Measurements from ENCODE around the gene SEC23A.
"Not testable (repeated sequence)": the region's sequence is repeated elsewhere in the genome, so short reads cannot be mapped to it uniquely, and the experiment has no call there.

The SEC23A gene

DNA sequence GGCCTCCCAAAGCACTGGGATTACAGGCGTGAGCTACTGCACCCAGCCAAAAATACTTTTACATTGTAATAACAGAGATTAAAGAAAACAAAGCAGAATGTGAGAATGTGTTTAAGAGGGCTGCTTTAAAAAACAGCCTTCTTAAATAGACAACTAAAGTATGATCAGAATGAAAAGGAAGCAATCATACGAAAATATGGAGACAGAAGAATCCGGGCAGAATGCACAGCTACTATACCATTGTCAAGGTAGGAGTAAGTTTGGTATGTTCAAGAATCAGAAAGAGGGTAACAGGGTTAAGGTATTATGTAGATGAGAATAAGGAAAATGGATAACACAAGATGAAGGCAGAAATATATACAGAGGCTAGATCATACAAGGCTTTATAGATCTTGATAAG, 8.5 kb downstream of the SEC23A start:
- in situ Hi-C loops (cut with MboI; ENCODE audit: low sequenced_read_pairs) = no loop called here

- in situ Hi-C loops (cut with MboI; ENCODE audit: low sequenced_read_pairs) = no loop called here
These were observed 11.3 kb downstream of the SEC23A start for GRCh38 chr14:39091716-39092115.

GRCh38 chr14:39090548-39091111, 12.4 kb downstream of the SEC23A start:
- in situ Hi-C loops (cut with MboI; ENCODE audit: low sequenced_read_pairs) = no loop called here

DNA sequence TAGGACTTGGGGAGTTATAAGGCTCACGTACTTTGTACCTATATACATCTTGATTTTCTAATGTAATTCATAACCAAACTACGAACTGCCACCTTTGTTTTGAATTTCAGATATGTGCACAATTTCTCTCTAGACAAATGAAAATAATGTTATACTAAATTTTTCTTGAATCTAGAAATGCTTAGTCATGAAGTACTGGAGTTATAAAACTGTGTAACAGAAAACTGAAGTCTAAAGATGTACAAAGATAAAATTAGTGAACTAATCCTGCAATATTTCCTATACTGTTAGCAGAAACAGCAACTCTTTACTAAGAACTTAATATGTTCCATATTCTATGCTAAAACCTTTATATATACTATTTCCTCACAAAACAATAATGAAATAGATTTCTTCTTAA, 15.5 kb downstream of the SEC23A start:
- in situ Hi-C loops (cut with MboI; ENCODE audit: low sequenced_read_pairs) = no loop called here

DNA sequence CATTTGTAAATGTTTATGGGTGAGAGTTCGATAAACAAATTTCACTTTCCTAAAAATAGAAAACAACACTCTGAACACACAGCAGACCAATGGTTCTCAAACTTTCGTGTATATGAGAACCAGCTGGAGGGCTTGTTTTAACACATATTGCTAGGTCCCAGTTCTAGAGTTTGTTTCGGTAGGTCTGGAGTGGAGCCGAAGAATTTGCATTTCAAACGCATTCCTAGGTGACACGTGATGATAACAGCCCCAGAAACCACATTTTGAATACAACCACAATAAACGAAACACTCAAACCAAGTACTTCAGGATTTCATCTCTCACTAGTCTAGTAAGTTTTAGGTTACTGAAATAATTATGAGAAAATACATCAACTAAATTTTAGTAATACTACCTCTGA, 17.1 kb downstream of the SEC23A start:
- in situ Hi-C loops (cut with MboI; ENCODE audit: low sequenced_read_pairs) = no loop called here

DNA sequence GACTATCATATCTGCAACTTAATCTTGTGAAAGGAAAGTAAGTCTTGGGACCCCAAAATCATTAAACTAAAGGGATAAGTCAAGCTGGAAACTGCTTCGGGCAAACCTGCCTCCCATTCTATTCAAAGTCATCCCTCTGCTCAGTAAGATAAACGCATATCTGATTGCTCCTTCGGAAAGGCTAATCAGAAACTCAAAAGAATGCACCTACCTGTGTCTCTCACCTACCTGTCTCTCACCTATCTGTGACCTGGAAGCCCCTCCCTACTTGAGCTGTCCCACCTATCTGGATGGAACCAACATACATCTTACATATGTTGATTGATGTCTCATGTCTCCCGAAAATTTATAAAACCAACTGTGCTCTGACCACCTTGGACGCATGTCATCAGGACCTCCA, 19.9 kb downstream of the SEC23A start:
- in situ Hi-C loops (cut with MboI; ENCODE audit: low sequenced_read_pairs) = no loop called here

- in situ Hi-C loops (cut with MboI; ENCODE audit: low sequenced_read_pairs) = no loop called here
These were observed 22.1 kb downstream of the SEC23A start for GRCh38 chr14:39080886-39081285.

GRCh38 chr14:39071096-39071495, 31.9 kb downstream of the SEC23A start:
- in situ Hi-C loops (cut with MboI; ENCODE audit: low sequenced_read_pairs) = no loop called here

DNA sequence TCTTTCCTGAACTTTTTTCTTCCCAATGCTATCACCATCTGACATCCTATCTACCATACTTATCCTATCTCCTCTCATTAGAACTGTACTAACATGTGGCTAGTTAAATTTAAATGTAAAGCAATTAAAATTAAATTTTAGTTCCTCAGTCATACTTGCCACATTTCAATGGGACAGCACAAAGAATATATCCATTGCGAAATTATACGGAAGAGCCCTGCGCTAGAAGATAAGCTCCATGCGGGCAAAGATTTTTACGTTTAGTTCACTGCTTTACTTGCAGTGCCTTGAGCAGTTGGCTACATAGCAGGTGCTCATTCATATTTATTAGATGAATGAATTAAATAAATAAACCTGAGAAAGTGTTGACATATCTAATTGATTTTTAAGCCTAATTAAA, 33.1 kb downstream of the SEC23A start:
- in situ Hi-C loops (cut with MboI; ENCODE audit: low sequenced_read_pairs) = no loop called here

GRCh38 chr14:39069169-39069805, 33.7 kb downstream of the SEC23A start:
- in situ Hi-C loops (cut with MboI; ENCODE audit: low sequenced_read_pairs) = not testable (repeated sequence)

- in situ Hi-C loops (cut with MboI; ENCODE audit: low sequenced_read_pairs) = no loop called here
These were observed 42.1 kb downstream of the SEC23A start for GRCh38 chr14:39060818-39061437.

GRCh38 chr14:39055786-39056474, 47.1 kb downstream of the SEC23A start:
- in situ Hi-C loops (cut with MboI; ENCODE audit: low sequenced_read_pairs) = no loop called here

DNA sequence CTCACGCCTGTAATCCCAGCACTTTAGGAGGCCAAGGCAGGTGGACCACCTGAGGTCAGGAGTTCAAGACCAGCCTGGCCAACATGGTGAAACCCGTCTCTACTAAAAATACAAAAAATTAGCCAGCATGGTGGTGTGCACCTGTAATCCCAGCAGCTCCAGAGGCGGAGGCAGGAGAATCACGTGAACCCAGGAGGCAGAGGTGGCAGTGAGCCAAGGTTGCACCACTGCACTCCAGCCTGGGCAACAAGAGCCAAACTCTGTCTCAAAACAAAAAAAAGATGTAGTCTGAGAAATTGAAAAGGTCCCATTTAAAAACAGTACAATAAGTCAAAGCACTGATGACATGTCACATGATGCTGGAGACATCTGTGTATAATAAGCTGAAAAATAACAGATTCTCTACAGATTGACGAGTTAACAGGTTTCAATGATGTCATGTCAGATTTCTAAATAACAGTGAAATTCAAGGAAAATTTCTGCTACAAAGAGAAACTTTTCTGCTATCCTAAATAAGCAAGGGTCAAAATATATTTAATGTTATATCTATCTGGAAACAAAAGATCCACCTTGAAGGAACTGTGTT, 50.1 kb downstream of the SEC23A start:
- in situ Hi-C loops (cut with MboI; ENCODE audit: low sequenced_read_pairs) = not testable (repeated sequence)

GRCh38 chr14:39050389-39050788, 52.6 kb downstream of the SEC23A start:
- in situ Hi-C loops (cut with MboI; ENCODE audit: low sequenced_read_pairs) = no loop called here

DNA sequence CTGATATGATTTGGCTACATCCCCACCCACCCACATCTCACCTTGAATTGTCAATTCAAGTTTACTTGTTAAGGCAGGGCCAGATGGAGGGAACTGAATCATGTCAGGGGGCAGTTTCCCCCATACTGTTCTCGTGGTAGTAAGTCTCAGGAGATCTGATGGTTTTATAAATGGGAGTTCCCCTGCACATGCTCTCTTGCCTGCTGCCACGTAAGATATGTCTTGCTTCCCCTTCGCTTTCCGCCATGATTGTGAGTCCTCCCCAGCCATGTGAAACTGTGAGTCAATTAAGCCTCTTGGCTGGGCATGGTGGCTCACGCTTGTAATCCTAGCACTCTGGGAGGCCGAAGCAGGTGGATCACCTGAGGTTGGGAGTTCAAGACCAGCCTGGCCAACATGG, 57.1 kb downstream of the SEC23A start:
- in situ Hi-C loops (cut with MboI; ENCODE audit: low sequenced_read_pairs) = not testable (repeated sequence)

GRCh38 chr14:39043352-39043943, 59.6 kb downstream of the SEC23A start:
- in situ Hi-C loops (cut with MboI; ENCODE audit: low sequenced_read_pairs) = no loop called here

DNA sequence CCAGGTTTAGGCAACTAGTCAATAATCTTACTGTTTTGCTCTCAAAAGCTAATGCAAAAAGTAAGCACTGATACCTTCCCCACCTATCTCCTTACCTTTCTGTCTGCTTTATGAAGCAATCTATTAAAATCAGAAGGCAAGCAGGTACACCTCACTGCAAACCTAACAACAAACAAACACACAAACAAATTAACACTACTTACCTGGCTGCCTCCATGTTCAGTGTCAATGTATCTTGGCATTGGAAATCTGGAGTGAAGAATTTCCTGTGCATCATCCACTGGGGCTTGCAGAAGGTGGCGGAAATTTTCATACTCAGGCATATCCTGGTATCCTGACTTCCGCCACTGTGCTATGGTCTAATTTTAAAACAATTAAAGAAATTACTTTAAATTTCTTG, 62.5 kb downstream of the SEC23A start:
- in situ Hi-C loops (cut with MboI; ENCODE audit: low sequenced_read_pairs) = no loop called here

DNA sequence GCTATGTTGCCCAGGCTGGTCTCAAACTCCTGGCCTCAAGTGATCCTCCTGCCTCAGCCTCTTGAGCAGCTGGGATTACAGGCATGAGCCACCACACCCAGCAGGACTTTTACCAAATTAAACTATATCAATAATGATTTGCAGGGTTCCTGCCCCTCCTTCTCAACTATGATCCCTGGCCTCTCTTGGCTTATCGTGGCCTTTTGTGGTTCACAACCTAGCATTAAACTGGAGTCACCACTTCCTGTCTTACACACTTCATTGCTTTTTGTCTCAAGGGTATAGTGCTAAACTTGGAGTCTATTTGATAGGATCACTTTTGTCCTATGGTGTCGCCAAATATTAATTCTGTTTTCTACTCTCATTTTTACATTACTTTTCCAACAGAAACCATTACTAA, 64.5 kb downstream of the SEC23A start:
- in situ Hi-C loops (cut with MboI; ENCODE audit: low sequenced_read_pairs) = no loop called here

DNA sequence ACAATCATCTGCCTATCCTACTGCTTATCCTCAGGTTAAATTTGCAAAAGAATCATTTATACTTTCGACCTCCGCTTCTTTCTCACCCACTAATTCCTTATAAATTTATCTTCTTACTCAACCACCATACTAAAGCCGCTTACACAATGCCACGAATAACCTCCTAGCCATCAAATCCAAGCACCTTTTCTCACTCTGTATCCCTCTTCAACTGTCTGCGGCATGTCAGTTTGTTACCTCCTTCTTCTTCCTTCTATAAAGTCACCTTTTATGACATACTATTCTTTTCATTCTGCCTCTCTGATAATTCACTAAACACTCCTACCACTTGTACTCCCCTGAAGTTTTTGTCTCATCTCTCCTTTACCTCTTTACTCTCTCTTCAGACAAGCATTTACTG, 66.3 kb downstream of the SEC23A start:
- in situ Hi-C loops (cut with MboI; ENCODE audit: low sequenced_read_pairs) = no loop called here

DNA sequence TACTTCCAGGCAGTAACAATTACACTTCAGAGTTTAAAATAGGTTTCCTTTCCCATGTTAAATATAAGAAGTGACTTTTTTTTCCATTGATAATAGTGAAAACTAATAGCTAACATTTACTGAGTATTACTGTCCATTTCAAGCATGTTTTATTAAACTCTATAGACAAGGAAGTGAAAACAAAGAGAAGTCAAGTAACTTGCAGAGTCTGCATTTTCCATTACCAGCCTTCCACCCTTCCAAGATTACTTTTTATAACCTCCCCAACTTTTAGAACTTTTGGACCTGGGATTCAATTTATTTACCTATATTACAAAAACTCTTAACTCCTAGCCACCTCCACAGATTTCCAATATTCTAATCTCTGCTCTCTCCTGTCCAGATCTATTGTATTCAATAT, 67.7 kb downstream of the SEC23A start:
- in situ Hi-C loops (cut with MboI; ENCODE audit: low sequenced_read_pairs) = no loop called here

Measured in HL-60/S4 treated with phorbol 12-myristate 13-acetate at 8.2 ng/mL for 4 days and 3 days (cell line).